K562 (cell line): ENCODE data around the gene IQCK.

ENCODE experiments used
- BRF2 ChIP-seq: IDR thresholded peaks from 3 replicates; pipeline ENCODE4 v1.6.1; 2011; ENCODE audit warnings: borderline replicate concordance, mild to moderate bottlenecking; ENCODE audit not compliant: insufficient read length, insufficient read depth
- EZH2 ChIP-seq: IDR thresholded peaks from 2 replicates; pipeline ENCODE4 v1.6.1; 2012; ENCODE audit warnings: low read depth, mild to moderate bottlenecking, inconsistent platforms, low read length, borderline replicate concordance
- GATAD2B ChIP-seq: fragments of 450-650 bp; IDR thresholded peaks from 2 replicates; pipeline ENCODE4 v1.6.1; 2017; ENCODE audit warnings: mild to moderate bottlenecking, borderline replicate concordance
- NFATC3 ChIP-seq: fragments of 450-650 bp; IDR thresholded peaks from 2 replicates; pipeline ENCODE4 v1.6.1; 2017; ENCODE audit warnings: mild to moderate bottlenecking
- TAF15 ChIP-seq: fragments of 200-400 bp; formaldehyde crosslinking; IDR thresholded peaks from 2 replicates; pipeline ENCODE4 v1.6.1; 2017; ENCODE audit warnings: mild to moderate bottlenecking, low read depth, low read length, moderate library complexity
- TAF7 ChIP-seq: fragments of 450-650 bp; IDR thresholded peaks from 2 replicates; pipeline ENCODE4 v1.6.1; 2016; ENCODE audit warnings: missing genetic modification characterization, missing compliant biosample characterization
- ZNF717 ChIP-seq: fragments of 250-450 bp; sonication (Bioruptor Pico); IDR thresholded peaks from 2 replicates; pipeline ENCODE4 v1.5.0; 2021
- TF ChIP-seq, protein P1 (sequence below), 3 experiments: IDR thresholded peaks in 2 of 3; conservative IDR thresholded peaks in 1 of 3; 2 replicates each; pipeline ENCODE4 v1.5.1; 2011 to 2012; ENCODE audit warnings: low read length in 3 of 3, mild to moderate bottlenecking in 3 of 3, control low read depth in 2 of 3, improper control_type of control experiment in 1 of 3, inconsistent platforms in 1 of 3, low read depth in 1 of 3, mixed read lengths in 1 of 3, moderate library complexity in 1 of 3; ENCODE audit not compliant: insufficient read depth in 2 of 3
- TF ChIP-seq, protein P2 (sequence below): fragments of 450-650 bp; IDR thresholded peaks from 2 replicates; pipeline ENCODE4 v1.7.1; 2018; ENCODE audit warnings: mild to moderate bottlenecking, low read depth; ENCODE audit not compliant: partially characterized antibody

DNA sequence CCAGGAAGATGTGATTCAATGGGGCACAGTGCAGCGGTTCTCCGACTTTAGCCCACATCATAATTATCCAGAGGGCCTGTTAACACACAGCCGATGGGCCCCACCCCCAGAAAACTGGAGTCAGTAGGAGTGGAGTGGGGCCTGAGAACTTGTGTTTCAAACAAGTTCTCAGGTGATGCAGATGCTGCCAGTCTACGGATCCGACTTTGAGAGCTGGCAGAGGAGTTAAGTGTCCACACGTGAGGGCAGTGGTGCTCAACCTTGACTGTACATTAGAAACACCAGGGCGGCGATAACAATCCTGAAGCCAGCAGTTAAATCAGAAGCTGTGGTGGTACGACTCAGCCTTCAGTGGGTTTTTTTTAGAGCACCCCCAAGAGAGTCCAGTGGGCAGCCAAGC is 91.6 kb downstream of the IQCK start:
- TF ChIP-seq BRF2 = no peak
- TF ChIP-seq ZNF717 (CRISPR knock-in tag) = no peak
- no peak for TF ChIP-seq EZH2
- TF ChIP-seq, protein P1, sequence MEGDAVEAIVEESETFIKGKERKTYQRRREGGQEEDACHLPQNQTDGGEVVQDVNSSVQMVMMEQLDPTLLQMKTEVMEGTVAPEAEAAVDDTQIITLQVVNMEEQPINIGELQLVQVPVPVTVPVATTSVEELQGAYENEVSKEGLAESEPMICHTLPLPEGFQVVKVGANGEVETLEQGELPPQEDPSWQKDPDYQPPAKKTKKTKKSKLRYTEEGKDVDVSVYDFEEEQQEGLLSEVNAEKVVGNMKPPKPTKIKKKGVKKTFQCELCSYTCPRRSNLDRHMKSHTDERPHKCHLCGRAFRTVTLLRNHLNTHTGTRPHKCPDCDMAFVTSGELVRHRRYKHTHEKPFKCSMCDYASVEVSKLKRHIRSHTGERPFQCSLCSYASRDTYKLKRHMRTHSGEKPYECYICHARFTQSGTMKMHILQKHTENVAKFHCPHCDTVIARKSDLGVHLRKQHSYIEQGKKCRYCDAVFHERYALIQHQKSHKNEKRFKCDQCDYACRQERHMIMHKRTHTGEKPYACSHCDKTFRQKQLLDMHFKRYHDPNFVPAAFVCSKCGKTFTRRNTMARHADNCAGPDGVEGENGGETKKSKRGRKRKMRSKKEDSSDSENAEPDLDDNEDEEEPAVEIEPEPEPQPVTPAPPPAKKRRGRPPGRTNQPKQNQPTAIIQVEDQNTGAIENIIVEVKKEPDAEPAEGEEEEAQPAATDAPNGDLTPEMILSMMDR (IDR thresholded peaks at IDR 0.05 in 2 of 3, conservative IDR thresholded peaks at IDR 0.05 in 1 of 3; ENCODE audit: insufficient read depth in 2 of 3, low read depth in 1 of 3, low read length in 3 of 3) = no peak
- no peak for TF ChIP-seq TAF15
- TF ChIP-seq TAF7 = no peak
- no peak for TF ChIP-seq GATAD2B
- TF ChIP-seq, protein P2, sequence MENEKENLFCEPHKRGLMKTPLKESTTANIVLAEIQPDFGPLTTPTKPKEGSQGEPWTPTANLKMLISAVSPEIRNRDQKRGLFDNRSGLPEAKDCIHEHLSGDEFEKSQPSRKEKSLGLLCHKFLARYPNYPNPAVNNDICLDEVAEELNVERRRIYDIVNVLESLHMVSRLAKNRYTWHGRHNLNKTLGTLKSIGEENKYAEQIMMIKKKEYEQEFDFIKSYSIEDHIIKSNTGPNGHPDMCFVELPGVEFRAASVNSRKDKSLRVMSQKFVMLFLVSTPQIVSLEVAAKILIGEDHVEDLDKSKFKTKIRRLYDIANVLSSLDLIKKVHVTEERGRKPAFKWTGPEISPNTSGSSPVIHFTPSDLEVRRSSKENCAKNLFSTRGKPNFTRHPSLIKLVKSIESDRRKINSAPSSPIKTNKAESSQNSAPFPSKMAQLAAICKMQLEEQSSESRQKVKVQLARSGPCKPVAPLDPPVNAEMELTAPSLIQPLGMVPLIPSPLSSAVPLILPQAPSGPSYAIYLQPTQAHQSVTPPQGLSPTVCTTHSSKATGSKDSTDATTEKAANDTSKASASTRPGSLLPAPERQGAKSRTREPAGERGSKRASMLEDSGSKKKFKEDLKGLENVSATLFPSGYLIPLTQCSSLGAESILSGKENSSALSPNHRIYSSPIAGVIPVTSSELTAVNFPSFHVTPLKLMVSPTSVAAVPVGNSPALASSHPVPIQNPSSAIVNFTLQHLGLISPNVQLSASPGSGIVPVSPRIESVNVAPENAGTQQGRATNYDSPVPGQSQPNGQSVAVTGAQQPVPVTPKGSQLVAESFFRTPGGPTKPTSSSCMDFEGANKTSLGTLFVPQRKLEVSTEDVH = no peak
- no peak for TF ChIP-seq NFATC3
